NCI-H2029 treated with DMSO at 0.1 percent for 48 hours (cell line): Measurements from ENCODE around the gene RHPN2.
"Not testable (repeated sequence)": the region's sequence is repeated elsewhere in the genome, so short reads cannot be mapped to it uniquely, and the experiment has no call there.

Experiments
- DNase-seq: peaks from one replicate; lab custom pipeline; 2025; lab: John Stamatoyannopoulos, UW

RHPN2 gene

DNA sequence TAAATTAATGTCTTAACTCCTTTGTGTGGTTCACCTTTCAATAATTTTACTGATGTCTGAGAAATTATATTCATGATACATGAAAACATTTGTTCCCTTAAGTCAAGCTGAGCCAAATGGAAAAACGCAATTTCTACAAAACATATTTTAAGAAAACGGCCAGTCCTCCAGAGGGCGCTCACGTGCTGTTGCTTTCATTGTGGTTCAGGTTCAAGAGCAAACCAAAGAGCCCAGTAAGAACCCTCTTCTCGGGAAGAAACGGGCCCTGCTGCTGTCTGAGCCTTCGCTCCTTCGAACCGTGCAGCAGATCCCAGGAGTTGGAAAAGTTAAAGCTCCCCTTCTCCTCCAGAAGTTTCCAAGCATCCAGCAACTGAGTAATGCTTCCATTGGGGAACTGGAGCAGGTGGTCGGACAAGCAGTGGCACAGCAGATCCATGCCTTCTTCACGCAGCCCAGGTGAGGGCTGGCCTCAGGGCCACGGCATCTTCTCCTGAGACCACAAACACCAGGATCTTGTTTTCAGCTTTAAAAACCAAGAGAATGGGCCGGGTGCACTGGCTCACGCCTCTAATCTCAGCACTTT lies 88.4 kb downstream of the RHPN2 start:
- DNase-seq: peak; percentile 67

DNA sequence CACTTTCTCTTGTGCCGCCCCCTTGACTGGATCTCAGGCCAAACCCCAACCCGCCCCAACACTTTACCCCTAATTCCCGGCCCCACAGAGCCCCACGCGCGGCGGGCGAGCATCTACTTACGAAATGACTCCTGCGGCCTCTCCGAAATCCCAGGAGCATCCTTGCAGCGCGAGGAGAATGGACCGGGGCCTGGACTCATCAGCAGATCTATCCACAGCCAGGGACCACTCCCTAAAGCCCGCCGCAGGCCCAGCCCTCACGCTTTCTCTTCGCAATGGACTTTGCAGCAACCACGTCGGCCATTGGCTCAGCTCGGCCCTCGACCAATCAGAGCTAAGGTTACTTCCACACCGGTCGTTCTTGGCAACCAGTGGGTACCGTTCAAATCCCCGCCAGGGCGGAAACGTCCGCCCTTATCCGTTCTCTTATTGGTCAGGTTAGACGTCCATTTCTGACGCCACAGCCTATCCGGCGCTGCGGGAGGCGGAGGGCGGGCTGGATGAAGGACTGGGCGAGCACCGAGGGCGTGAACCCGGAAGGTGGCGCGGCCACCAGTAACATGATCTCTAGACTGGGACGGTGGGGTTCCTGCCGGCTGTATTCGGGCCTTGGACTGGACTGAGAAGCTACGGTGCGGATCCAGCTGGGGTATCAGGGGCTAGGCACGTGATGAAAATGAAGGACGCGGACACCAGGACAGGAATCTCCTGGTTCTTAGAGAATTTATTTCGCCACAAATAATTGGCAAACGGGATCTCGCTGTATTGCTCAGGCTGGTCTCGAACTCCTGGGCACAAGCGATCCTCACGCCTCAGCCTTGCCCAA lies 92.8 kb downstream of the RHPN2 start, which contains the start of the genes CEP89 and FAAP24:
Gene CEP89, minus strand, starts transcription at position 244 of the 826 bp plus-strand sequence. Its CDS starts 84 bp downstream, at position 160.
Gene FAAP24, plus strand, starts transcription at position 528 of the 826 bp plus-strand sequence. CDS start 955 bp downstream, outside the sequence.
- peak; percentile 97 for DNase-seq

- DNase-seq: no peak
These were observed 93.6 kb downstream of the RHPN2 start for GRCh38 chr19:32971012-32971595.

DNA sequence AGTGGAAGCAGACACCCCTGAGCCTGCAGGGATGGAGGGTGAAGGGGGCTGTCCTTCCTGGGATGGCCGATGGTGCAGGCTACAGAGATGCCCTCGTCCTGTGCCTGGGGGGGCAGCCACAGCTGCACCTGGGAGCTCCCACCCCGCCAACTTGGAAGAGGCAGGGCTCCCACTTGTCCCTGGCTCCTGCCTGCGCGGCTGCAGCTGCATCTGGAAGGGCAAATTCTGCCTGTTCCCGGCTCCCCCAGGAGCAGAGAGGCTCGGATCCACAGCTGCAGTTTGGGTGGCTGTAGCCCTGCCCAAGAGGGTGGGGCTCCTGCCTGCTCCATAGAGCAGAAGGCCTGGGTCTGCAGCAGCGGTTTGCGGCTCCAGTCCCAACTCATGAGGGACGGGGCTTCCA lies 95.1 kb downstream of the RHPN2 start:
- DNase-seq: no peak

DNA sequence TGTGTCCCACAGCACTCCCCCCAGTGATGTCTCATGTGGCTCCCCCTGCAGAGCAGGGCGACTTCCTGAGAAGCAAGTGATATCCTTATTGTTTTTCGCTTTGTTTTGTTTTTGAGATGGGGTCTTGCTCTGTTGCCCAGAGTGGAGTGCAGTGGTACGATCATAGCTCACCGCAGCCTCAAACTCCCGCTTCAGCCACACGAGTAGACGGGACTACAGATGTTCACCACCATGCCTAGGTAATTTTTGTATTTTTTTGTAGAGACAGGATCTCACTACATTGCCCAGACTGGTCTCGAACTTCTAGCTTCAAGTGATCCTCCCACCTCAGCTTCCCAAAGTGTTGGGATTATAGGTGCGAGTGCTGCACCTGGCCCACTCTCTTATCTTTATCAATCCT lies 97.9 kb downstream of the RHPN2 start:
- DNase-seq: no peak

GRCh38 chr19:32945260-32945659 lies 119.4 kb downstream of the RHPN2 start:
- no peak for DNase-seq

DNA sequence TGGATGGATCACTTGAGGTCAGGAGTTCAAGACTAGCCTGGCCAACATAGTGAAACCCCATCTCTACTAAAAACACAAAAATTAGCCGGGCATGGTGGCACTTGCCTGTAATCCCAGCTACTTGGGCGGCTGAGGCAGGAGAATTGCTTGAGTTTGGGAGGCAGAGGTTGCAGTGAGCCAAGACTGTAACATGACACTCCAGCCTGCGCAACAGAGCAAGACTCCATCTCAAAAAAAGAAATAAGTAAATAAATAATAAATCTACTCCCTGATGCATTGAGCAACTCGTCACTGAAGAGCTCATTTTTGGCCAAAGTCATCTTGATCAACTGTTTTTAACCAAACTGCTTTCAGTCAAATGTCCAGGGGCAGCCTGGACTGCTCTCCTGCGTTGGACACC lies 123.4 kb downstream of the RHPN2 start:
- DNase-seq: not testable (repeated sequence)

GRCh38 chr19:32936065-32936464 lies 128.6 kb downstream of the RHPN2 start:
- no peak for DNase-seq

GRCh38 chr19:32935629-32936028 lies 129.1 kb downstream of the RHPN2 start:
- no peak for DNase-seq

DNA sequence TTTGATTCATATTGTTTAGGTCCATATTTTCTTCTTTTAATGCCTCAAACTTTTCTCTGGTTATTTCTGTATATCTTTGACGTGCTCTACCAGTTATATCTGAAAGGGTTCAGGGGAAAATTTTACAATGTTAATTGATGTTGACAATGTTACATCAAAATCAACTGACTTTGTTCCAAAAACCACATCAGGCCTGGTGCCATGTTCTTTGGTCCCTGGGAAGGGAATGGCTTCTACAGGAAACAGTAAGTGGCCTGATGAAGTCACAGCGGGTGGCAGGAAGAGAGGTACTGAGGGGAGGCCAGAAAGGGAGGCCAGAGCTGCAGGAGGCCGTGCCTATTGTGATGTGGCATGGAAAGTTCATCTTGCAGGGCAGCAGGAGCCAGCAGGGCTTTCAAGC lies 131.1 kb downstream of the RHPN2 start:
- DNase-seq: no peak

DNA sequence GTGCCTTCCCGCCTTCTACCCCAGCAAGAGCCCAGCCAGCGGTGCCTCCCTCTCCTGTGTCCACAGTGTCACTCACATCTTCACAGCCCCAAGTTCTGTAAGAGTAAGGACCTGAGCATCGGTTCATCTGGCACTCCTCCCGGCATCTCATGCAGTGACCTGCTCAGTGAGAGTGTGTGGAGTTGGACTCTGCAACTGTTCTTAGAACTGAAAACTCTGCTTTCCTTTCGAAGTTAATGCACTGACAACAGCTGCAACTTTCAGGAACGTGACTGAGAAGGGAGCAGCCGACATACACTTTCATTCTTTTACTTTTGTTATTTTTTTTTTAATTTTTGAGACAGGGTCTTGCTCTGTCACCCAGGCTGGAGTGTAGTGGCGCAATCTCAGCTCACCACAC lies 134.1 kb downstream of the RHPN2 start:
- no peak for DNase-seq

- peak; percentile 80 for DNase-seq
These were observed 135.9 kb downstream of the RHPN2 start for GRCh38 chr19:32928806-32929205.
